Measurements from ENCODE around the gene SMURF2.
A peak's percentile ranks its signal among the peaks of the same experiment; 100 is the strongest.
"Not testable (repeated sequence)": the region's sequence is repeated elsewhere in the genome, so short reads cannot be mapped to it uniquely, and the experiment has no call there.

The SMURF2 gene

DNA sequence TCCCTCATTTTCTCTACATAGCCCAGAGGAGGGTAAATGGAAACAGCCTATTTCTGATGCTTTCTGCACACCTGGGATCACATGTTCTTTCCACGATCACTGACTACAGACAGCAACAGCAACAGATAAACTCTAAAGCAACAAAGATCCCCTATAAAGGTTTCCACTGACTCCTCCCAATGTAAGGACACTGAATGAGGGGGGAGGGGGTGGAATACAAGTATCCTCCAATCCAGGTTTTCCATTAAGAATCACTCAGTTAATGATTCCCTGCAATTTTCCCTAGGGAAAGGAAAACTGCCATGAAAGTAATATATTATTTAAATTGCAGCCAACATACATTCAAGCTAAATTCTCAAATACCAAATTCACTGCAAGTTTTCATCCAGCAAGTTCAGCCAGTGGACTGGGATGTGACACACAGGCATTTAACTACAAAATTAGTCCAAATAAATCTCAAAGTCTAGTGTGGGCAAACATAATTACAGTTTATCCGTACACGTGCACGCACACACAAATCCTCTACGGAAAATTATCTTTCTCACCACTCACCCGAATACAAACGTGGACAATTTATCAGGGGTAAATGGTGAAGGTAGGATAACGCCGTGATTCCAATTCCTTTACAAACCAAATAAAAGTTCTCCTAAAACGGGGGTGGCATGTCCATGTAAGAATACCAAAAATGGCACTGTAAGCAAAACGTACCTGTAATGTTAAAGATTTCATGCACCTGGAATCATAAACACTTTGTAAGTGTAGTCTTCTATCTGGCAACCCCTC is 1.7 kb downstream of the SMURF2 start:
- H3K27me3 ChIP-seq (replicated peaks in 2 of 5; ENCODE audit: control insufficient read depth in 4 of 5, insufficient read depth in 5 of 5, low read length in 4 of 5); POLR2A ChIA-PET; DNase-seq; H3K9me3 ChIP-seq (ENCODE audit: control extremely low read depth in 1 of 5, control insufficient read depth in 4 of 5, insufficient read depth in 2 of 5, low read depth in 1 of 5, low read length in 4 of 5); H3K36me3 ChIP-seq (ENCODE audit: control insufficient read depth in 4 of 4, insufficient read depth in 4 of 4, low read length in 3 of 4): not testable (repeated sequence)
- WGBS (ENCODE audit: insufficient coverage) = 33% methylated on average over 1 of the region's 11 CpGs
- Histone ChIP-seq H3K27ac (ENCODE audit: insufficient read depth in 1 of 2, low read depth in 1 of 2, low read length in 2 of 2, poor library complexity in 1 of 2, severe bottlenecking in 2 of 2) (peak overlapping the region in 1 of 2 experiments; percentile 74), H3K4me1 (ENCODE audit: control extremely low read depth in 1 of 4, control insufficient read depth in 4 of 4, insufficient read depth in 4 of 4, low read length in 3 of 4) (peaks cover 6 to 32% (median 20%) of the 10 kb centered on the region in 4 experiments), H3K4me3 (ENCODE audit: control insufficient read depth in 1 of 7, extremely low read depth in 1 of 7, insufficient read depth in 4 of 7, low read depth in 2 of 7, low read length in 6 of 7) (peak overlapping the region in 6 of 7 experiments; percentile 68 to 89 (median 82))
- CTCF ChIA-PET = interaction anchor here (1.6 kb wide), 1 partner anchor 11 kb away, joined by 3 read pairs; no protein-coding TSS in a partner anchor

DNA sequence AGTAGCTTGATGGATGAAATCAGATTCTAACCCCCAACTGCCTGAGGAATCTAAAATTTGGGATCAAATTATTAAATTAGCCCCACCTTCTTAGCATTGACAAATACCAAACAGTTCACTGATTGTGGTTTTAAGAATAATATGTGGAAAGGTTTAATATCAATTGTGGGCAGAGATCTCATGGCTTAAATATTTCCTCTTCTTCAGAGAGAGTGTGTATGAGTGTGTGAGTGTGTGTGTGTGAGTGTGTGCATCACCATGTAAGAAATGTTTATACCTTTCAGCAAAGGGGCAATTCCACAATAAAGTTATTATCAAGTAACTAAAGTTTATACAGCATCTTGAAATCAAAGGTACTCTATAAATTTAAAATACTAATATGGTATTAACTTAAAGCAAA is 3.2 kb downstream of the SMURF2 start:
- H3K4me1 ChIP-seq (ENCODE audit: control extremely low read depth in 1 of 4, control insufficient read depth in 4 of 4, insufficient read depth in 4 of 4, low read length in 3 of 4) = peaks cover 6 to 32% (median 20%) of the 10 kb centered on the region in 4 experiments
- peak; percentile 32 to 43 (median 38) for DNase-seq
- ChIA-PET POLR2A (no interaction called here), CTCF (interaction anchor here (1.7 kb wide), 1 partner anchor 10 kb away, joined by 4 read pairs; no protein-coding TSS in a partner anchor)
- H3K27ac ChIP-seq (ENCODE audit: insufficient read depth in 1 of 2, low read depth in 1 of 2, low read length in 2 of 2, poor library complexity in 1 of 2, severe bottlenecking in 2 of 2) = no peak overlapping the region
- H3K4me3 ChIP-seq (ENCODE audit: control insufficient read depth in 1 of 7, extremely low read depth in 1 of 7, insufficient read depth in 4 of 7, low read depth in 2 of 7, low read length in 6 of 7) = no peak overlapping the region
- H3K9me3 ChIP-seq (ENCODE audit: control extremely low read depth in 1 of 5, control insufficient read depth in 4 of 5, insufficient read depth in 2 of 5, low read depth in 1 of 5, low read length in 4 of 5) = no peaks in the 10 kb centered on the region
- no peaks in the 10 kb centered on the region for H3K27me3 ChIP-seq (replicated peaks in 2 of 5; ENCODE audit: control insufficient read depth in 4 of 5, insufficient read depth in 5 of 5, low read length in 4 of 5)
- H3K36me3 ChIP-seq (ENCODE audit: control insufficient read depth in 4 of 4, insufficient read depth in 4 of 4, low read length in 3 of 4) = no peaks in the 10 kb centered on the region

DNA sequence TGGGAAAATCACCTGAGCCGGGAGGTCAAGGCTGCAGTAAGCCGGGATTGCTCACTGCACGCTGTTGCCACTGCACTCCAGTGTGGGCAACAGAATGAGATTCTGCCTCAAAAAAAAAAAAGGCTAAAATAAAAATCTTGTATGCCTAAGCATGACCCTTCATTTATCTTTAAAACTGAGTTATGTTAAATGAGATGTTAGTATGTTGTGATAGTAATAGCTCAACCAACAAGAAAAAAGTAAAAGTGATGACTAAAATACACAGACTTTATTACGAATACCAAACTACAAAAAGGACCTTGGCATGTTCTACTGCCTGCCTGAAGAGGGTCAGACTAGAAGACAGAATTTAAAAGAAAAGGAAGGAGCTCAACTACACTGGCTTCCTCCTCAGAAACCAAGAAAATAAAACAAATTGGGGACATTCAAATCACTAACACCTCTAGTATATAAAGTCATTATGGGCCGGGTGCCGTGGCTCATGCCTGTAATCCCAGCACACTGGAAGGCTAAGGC is 4.4 kb downstream of the SMURF2 start:
- peaks cover 4 to 28% (median 17%) of the 10 kb centered on the region in 4 experiments for H3K4me1 ChIP-seq (ENCODE audit: control extremely low read depth in 1 of 4, control insufficient read depth in 4 of 4, insufficient read depth in 4 of 4, low read length in 3 of 4)
- POLR2A ChIA-PET = no interaction called here
- no peaks in the 10 kb centered on the region for H3K27me3 ChIP-seq (replicated peaks in 2 of 5; ENCODE audit: control insufficient read depth in 4 of 5, insufficient read depth in 5 of 5, low read length in 4 of 5)
- CTCF ChIA-PET = interaction anchor here (0.9 to 1.7 kb wide), 3 partner anchors 8 to 53 kb away, joined by 3 to 4 read pairs (median 4); no protein-coding TSS in a partner anchor
- no peak for DNase-seq
- 100% methylated on average over 3 of the region's 6 CpGs for WGBS (ENCODE audit: insufficient coverage)
- no peaks in the 10 kb centered on the region for H3K36me3 ChIP-seq (ENCODE audit: control insufficient read depth in 4 of 4, insufficient read depth in 4 of 4, low read length in 3 of 4)
- no peak overlapping the region for H3K27ac ChIP-seq (ENCODE audit: insufficient read depth in 1 of 2, low read depth in 1 of 2, low read length in 2 of 2, poor library complexity in 1 of 2, severe bottlenecking in 2 of 2)
- no peak overlapping the region for H3K4me3 ChIP-seq (ENCODE audit: control insufficient read depth in 1 of 7, extremely low read depth in 1 of 7, insufficient read depth in 4 of 7, low read depth in 2 of 7, low read length in 6 of 7)
- H3K9me3 ChIP-seq (ENCODE audit: control extremely low read depth in 1 of 5, control insufficient read depth in 4 of 5, insufficient read depth in 2 of 5, low read depth in 1 of 5, low read length in 4 of 5) = no peaks in the 10 kb centered on the region

DNA sequence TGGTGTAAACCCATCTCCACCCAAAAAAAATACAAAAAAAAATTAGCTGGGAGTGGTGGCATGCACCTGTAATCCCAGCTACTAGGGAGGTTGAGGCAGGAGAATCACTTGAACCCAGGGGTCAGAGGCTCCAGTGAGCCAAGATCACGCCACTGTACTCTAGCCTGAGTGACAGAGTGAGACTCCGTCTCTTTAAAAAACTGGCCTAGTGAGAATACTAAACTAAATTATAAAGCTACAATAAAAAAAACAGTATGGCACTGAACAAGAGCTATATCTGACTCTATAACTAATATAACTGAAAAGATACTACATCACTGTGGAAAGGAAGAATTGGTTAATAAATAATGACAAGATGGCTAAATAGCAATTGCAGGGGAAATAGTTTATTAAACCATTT is 6.4 kb downstream of the SMURF2 start:
- H3K4me3 ChIP-seq (ENCODE audit: control insufficient read depth in 1 of 7, extremely low read depth in 1 of 7, insufficient read depth in 4 of 7, low read depth in 2 of 7, low read length in 6 of 7) = no peak overlapping the region
- H3K4me1 ChIP-seq (ENCODE audit: control extremely low read depth in 1 of 4, control insufficient read depth in 4 of 4, insufficient read depth in 4 of 4, low read length in 3 of 4) = peaks cover 4 to 24% (median 12%) of the 10 kb centered on the region in 4 experiments
- no peaks in the 10 kb centered on the region for H3K27me3 ChIP-seq (replicated peaks in 2 of 5; ENCODE audit: control insufficient read depth in 4 of 5, insufficient read depth in 5 of 5, low read length in 4 of 5)
- H3K36me3 ChIP-seq (ENCODE audit: control insufficient read depth in 4 of 4, insufficient read depth in 4 of 4, low read length in 3 of 4) = no peaks in the 10 kb centered on the region
- no peak for DNase-seq
- WGBS (ENCODE audit: insufficient coverage) = no CpG with 5 or more reads among the region's 2 CpGs
- CTCF ChIA-PET = interaction anchor here (0.8 kb wide), 1 partner anchor 54 kb away, joined by 3 read pairs; no protein-coding TSS in a partner anchor
- POLR2A ChIA-PET = no interaction called here
- no peak overlapping the region for H3K27ac ChIP-seq (ENCODE audit: insufficient read depth in 1 of 2, low read depth in 1 of 2, low read length in 2 of 2, poor library complexity in 1 of 2, severe bottlenecking in 2 of 2)
- no peaks in the 10 kb centered on the region for H3K9me3 ChIP-seq (ENCODE audit: control extremely low read depth in 1 of 5, control insufficient read depth in 4 of 5, insufficient read depth in 2 of 5, low read depth in 1 of 5, low read length in 4 of 5)

DNA sequence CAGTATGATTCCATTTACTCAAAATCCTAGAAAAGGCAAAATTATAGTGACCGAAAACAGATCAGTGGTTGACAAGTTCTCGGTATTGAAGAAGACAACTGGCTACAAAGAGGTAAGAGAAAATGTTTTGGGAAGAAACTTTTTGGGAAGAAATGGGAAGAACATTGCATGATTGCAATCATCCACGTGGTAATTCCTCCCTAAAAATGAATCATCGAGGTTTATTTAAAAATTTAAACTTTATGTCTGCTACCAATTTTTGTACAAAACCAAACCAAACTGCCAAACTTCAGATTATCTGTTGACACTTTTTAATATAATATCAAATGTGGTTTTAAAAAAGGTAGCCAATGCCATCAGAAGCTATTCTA is 8.1 kb downstream of the SMURF2 start:
- no peaks in the 10 kb centered on the region for H3K36me3 ChIP-seq (ENCODE audit: control insufficient read depth in 4 of 4, insufficient read depth in 4 of 4, low read length in 3 of 4)
- H3K27ac ChIP-seq (ENCODE audit: insufficient read depth in 1 of 2, low read depth in 1 of 2, low read length in 2 of 2, poor library complexity in 1 of 2, severe bottlenecking in 2 of 2) = no peak overlapping the region
- H3K27me3 ChIP-seq (replicated peaks in 2 of 5; ENCODE audit: control insufficient read depth in 4 of 5, insufficient read depth in 5 of 5, low read length in 4 of 5) = no peaks in the 10 kb centered on the region
- H3K4me3 ChIP-seq (ENCODE audit: control insufficient read depth in 1 of 7, extremely low read depth in 1 of 7, insufficient read depth in 4 of 7, low read depth in 2 of 7, low read length in 6 of 7) = no peak overlapping the region
- H3K9me3 ChIP-seq (ENCODE audit: control extremely low read depth in 1 of 5, control insufficient read depth in 4 of 5, insufficient read depth in 2 of 5, low read depth in 1 of 5, low read length in 4 of 5) = no peaks in the 10 kb centered on the region
- DNase-seq = no peak
- WGBS (ENCODE audit: insufficient coverage) = 95% methylated on average over 4 of the region's 4 CpGs
- ChIA-PET CTCF (no interaction called here), POLR2A (no interaction called here)
- H3K4me1 ChIP-seq (ENCODE audit: control extremely low read depth in 1 of 4, control insufficient read depth in 4 of 4, insufficient read depth in 4 of 4, low read length in 3 of 4) = peaks cover 0 to 14% (median 3%) of the 10 kb centered on the region in 4 experiments

DNA sequence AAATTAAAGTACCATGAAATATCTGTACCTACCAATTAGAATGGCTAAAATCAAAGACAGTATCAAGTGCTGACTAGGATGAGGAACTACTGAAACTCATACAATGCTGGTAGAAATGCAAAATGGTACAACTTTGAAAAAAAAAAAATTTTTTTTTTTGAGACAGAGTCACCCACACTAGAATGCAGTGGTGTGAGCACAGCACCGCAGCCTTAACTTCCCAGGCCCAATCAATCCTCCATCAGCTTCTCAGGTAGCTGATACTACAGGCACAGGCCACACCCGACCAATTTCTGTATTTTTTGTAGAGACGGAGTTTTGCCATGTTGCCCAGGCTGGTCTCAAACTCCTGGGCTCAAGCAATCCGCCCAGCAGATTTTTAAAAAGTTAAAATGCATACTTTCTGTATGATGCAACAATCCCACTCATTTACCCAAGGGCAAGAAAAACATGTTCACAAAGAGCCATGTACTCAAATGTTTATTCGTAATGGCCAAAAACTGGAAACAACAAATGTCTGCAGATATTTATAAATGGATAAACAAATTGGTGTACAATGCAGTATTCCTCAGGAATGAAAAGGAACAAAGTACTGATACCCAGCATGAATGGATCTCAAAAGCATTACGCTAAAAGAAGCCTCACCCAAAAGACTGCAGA is 8.7 kb downstream of the SMURF2 start:
- Histone ChIP-seq H3K27ac (ENCODE audit: insufficient read depth in 1 of 2, low read depth in 1 of 2, low read length in 2 of 2, poor library complexity in 1 of 2, severe bottlenecking in 2 of 2) (no peak overlapping the region), H3K4me1 (ENCODE audit: control extremely low read depth in 1 of 4, control insufficient read depth in 4 of 4, insufficient read depth in 4 of 4, low read length in 3 of 4) (peaks cover 0 to 11% (median 2%) of the 10 kb centered on the region in 4 experiments), H3K9me3 (ENCODE audit: control extremely low read depth in 1 of 5, control insufficient read depth in 4 of 5, insufficient read depth in 2 of 5, low read depth in 1 of 5, low read length in 4 of 5) (no peaks in the 10 kb centered on the region), H3K4me3 (ENCODE audit: control insufficient read depth in 1 of 7, extremely low read depth in 1 of 7, insufficient read depth in 4 of 7, low read depth in 2 of 7, low read length in 6 of 7) (no peak overlapping the region), H3K27me3 (replicated peaks in 2 of 5; ENCODE audit: control insufficient read depth in 4 of 5, insufficient read depth in 5 of 5, low read length in 4 of 5) (no peaks in the 10 kb centered on the region), H3K36me3 (ENCODE audit: control insufficient read depth in 4 of 4, insufficient read depth in 4 of 4, low read length in 3 of 4) (no peaks in the 10 kb centered on the region)
- ChIA-PET CTCF (interaction anchor here (0.6 kb wide), 1 partner anchor 62 kb away, joined by 3 read pairs; no protein-coding TSS in a partner anchor), POLR2A (no interaction called here)
- no peak for DNase-seq
- WGBS (ENCODE audit: insufficient coverage) = 100% methylated on average over 2 of the region's 6 CpGs

DNA sequence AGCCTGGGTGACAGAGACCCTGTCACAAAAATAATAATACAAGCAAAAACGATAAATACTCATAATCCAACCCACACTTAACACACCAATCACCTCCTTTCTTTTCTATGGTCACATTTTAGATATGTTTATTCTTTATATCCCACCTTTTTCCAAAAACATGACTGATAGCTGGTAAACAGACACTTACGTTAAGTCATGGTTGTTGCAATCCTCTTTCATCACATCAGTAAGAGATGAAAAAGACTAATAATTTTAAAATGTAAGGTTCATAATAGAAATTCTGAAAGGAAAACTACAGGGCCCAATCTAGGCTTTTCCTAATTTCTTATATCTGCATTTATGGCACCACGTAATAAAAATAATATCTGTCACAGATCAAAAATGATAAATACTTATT is 10.2 kb downstream of the SMURF2 start:
- DNase-seq = no peak
- peaks cover 0 to 5% (median under 1%) of the 10 kb centered on the region in 4 experiments for H3K36me3 ChIP-seq (ENCODE audit: control insufficient read depth in 4 of 4, insufficient read depth in 4 of 4, low read length in 3 of 4)
- ChIA-PET CTCF (interaction anchor here (0.8 to 1.6 kb wide), 3 partner anchors 22 to 121 kb away, joined by 3 read pairs; no protein-coding TSS in a partner anchor), POLR2A (interaction anchor here (1.5 kb wide), 1 partner anchor 10 kb away, joined by 3 read pairs; the partner anchor contains the start of gene SMURF2)
- no peak overlapping the region for H3K4me3 ChIP-seq (ENCODE audit: control insufficient read depth in 1 of 7, extremely low read depth in 1 of 7, insufficient read depth in 4 of 7, low read depth in 2 of 7, low read length in 6 of 7)
- H3K4me1 ChIP-seq (ENCODE audit: control extremely low read depth in 1 of 4, control insufficient read depth in 4 of 4, insufficient read depth in 4 of 4, low read length in 3 of 4) = no peaks in the 10 kb centered on the region
- H3K27ac ChIP-seq (ENCODE audit: insufficient read depth in 1 of 2, low read depth in 1 of 2, low read length in 2 of 2, poor library complexity in 1 of 2, severe bottlenecking in 2 of 2) = no peak overlapping the region
- no peaks in the 10 kb centered on the region for H3K9me3 ChIP-seq (ENCODE audit: control extremely low read depth in 1 of 5, control insufficient read depth in 4 of 5, insufficient read depth in 2 of 5, low read depth in 1 of 5, low read length in 4 of 5)
- H3K27me3 ChIP-seq (replicated peaks in 2 of 5; ENCODE audit: control insufficient read depth in 4 of 5, insufficient read depth in 5 of 5, low read length in 4 of 5) = no peaks in the 10 kb centered on the region
- 100% methylated on average over 1 of the region's 3 CpGs for WGBS (ENCODE audit: insufficient coverage)
